A673 (cell line): ENCODE data around the gene SH3RF3.

ENCODE experiments used
- EZH2 ChIP-seq: fragments of 200-600 bp; sonication (generic); IDR thresholded peaks from 2 replicates; pipeline ENCODE4 v1.6.1; 2017; ENCODE audit warnings: borderline replicate concordance, low read depth, mild to moderate bottlenecking, mixed read lengths, antibody characterized with exemption, low read length; ENCODE audit not compliant: poor library complexity, severe bottlenecking
- TF ChIP-seq, protein P1 (sequence below): fragments of 300-800, 200-600 bp; sonication (generic); conservative IDR thresholded peaks from 2 replicates; pipeline ENCODE4 v1.5.1; 2017; ENCODE audit warnings: low read depth, mild to moderate bottlenecking, antibody characterized with exemption, low read length, moderate library complexity, mixed read lengths

DNA sequence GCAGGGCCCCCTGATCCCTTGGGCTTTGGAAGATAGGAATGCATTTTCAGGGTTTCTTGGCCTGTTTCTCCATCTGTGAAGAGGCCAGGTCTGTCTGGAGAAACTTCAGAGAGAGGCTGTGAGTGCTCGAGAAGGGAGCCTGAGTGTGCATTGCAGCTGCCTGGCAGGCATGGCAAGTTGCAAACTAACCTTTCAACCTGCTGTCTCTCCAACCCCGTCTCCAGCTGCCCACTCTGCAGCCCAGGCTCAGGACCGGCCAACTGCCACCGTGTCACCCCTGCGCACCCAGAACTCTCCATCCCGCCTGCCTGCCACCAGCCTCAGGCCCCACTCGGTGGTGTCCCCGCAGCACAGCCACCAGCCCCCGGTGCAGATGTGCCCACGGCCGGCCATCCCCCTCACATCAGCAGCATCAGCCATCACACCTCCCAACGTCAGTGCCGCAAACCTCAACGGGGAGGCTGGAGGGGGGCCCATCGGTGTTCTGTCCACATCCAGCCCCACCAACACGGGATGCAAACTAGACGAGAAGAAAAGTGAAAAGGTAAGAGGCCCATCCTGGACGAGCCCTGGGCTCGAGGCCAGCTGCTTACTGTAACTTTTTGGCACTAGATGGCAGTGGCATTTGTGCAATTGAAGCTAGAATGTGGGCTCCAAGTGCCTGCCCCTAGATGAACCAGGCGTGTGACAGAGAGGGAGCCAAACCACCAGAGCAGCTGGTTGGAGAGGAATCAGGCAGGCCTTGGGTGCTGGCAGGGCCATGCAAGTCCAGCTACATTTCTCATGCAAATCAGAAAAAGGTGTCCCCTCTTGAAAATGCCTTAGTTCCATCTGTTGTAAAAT lies 320.2 kb downstream of the SH3RF3 start:
- TF ChIP-seq, protein P1, sequence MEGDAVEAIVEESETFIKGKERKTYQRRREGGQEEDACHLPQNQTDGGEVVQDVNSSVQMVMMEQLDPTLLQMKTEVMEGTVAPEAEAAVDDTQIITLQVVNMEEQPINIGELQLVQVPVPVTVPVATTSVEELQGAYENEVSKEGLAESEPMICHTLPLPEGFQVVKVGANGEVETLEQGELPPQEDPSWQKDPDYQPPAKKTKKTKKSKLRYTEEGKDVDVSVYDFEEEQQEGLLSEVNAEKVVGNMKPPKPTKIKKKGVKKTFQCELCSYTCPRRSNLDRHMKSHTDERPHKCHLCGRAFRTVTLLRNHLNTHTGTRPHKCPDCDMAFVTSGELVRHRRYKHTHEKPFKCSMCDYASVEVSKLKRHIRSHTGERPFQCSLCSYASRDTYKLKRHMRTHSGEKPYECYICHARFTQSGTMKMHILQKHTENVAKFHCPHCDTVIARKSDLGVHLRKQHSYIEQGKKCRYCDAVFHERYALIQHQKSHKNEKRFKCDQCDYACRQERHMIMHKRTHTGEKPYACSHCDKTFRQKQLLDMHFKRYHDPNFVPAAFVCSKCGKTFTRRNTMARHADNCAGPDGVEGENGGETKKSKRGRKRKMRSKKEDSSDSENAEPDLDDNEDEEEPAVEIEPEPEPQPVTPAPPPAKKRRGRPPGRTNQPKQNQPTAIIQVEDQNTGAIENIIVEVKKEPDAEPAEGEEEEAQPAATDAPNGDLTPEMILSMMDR: no peak
- TF ChIP-seq EZH2: no peak
